Astrocyte (in vitro differentiated cells and primary cell): ENCODE data around the gene TNRC6A. TPM values are rescaled to one million over a fixed set of nuclear protein-coding genes. Genes with fewer than 3 reads are reported as not detected.

ENCODE experiments used
- DNase-seq: peaks from one replicate; pipeline ENCODE4 v3.0.0-alpha.2; 2010; ENCODE audit warnings: low read depth
- FAIRE-seq: peaks from 2 replicates; lab custom pipeline; 2011; peaks lifted over from hg19 to GRCh38; lab: Jason Lieb, UNC
- H2AFZ ChIP-seq: 2 replicates; pipeline ENCODE4 v1.6.0; 2012; ENCODE audit warnings: low read depth, low read length, inconsistent platforms
- H3K27ac ChIP-seq: 2 replicates; pipeline ENCODE4 v1.5.1; 2011; ENCODE audit warnings: low read depth, low read length, inconsistent platforms
- H3K27me3 ChIP-seq: 2 replicates; pipeline ENCODE4 v1.6.0; 2011; ENCODE audit warnings: low read length, inconsistent platforms; ENCODE audit not compliant: insufficient read depth
- H3K36me3 ChIP-seq: 2 replicates; pipeline ENCODE4 v1.5.1; 2011; ENCODE audit warnings: low read length, inconsistent platforms; ENCODE audit not compliant: insufficient read depth
- H3K4me1 ChIP-seq: 2 replicates; pipeline ENCODE4 v1.5.1; 2011; ENCODE audit warnings: low read length, inconsistent platforms; ENCODE audit not compliant: insufficient read depth
- H3K4me2 ChIP-seq: 2 replicates; pipeline ENCODE4 v1.6.0; 2012; ENCODE audit warnings: low read length, inconsistent platforms
- H3K4me3 ChIP-seq: 2 replicates; pipeline ENCODE4 v1.5.1; 2011; ENCODE audit warnings: low read depth, mild to moderate bottlenecking, low read length, inconsistent platforms; ENCODE audit not compliant: insufficient read depth
- H3K79me2 ChIP-seq: 2 replicates; pipeline ENCODE4 v1.6.0; 2012; ENCODE audit warnings: mild to moderate bottlenecking, low read length, inconsistent platforms; ENCODE audit not compliant: insufficient read depth
- H3K9ac ChIP-seq: 2 replicates; pipeline ENCODE4 v1.6.0; 2012; ENCODE audit warnings: mild to moderate bottlenecking, low read length, inconsistent platforms
- H3K9me3 ChIP-seq: 2 replicates; pipeline ENCODE4 v1.5.1; 2012; ENCODE audit warnings: low read depth, mild to moderate bottlenecking, low read length, inconsistent platforms; ENCODE audit not compliant: insufficient read depth
- H4K20me1 ChIP-seq: 2 replicates; pipeline ENCODE4 v1.6.0; 2012; ENCODE audit warnings: low read length, inconsistent platforms; ENCODE audit not compliant: insufficient read depth
- H3K27ac Mint-ChIP-seq: one replicate; pipeline ENCODE4 v1.8.0; 2021; ENCODE audit warnings: mild to moderate bottlenecking, mixed read lengths; ENCODE audit not compliant: unreplicated experiment
- H3K27me3 Mint-ChIP-seq: one replicate; pipeline ENCODE4 v1.8.0; 2021; ENCODE audit warnings: low read depth, mixed read lengths; ENCODE audit not compliant: unreplicated experiment
- H3K36me3 Mint-ChIP-seq: one replicate; pipeline ENCODE4 v1.8.0; 2021; ENCODE audit warnings: low read depth, mixed read lengths; ENCODE audit not compliant: unreplicated experiment
- H3K4me1 Mint-ChIP-seq: one replicate; pipeline ENCODE4 v1.8.0; 2021; ENCODE audit warnings: low read depth, mixed read lengths; ENCODE audit not compliant: unreplicated experiment
- H3K4me3 Mint-ChIP-seq: one replicate; pipeline ENCODE4 v1.8.0; 2021; ENCODE audit warnings: mild to moderate bottlenecking, moderate library complexity, mixed read lengths; ENCODE audit not compliant: unreplicated experiment
- H3K9me3 Mint-ChIP-seq: one replicate; pipeline ENCODE4 v1.8.0; 2021; ENCODE audit warnings: mild to moderate bottlenecking, mixed read lengths; ENCODE audit not compliant: unreplicated experiment
- EZH2 ChIP-seq: IDR thresholded peaks from 2 replicates; pipeline ENCODE4 v1.6.1; 2012; ENCODE audit warnings: mild to moderate bottlenecking, low read length, inconsistent platforms; ENCODE audit not compliant: insufficient read depth
- total RNA-seq: library from RNA; stranded (reverse); gene quantifications from 2 replicates; pipeline ENCODE4 v1.2.1, GENCODE V29; 2021
- TF ChIP-seq, protein P1 (sequence below): IDR thresholded peaks from 2 replicates; pipeline ENCODE4 v1.5.1; 2011; ENCODE audit warnings: low read depth, mild to moderate bottlenecking, inconsistent platforms, low read length, moderate library complexity; ENCODE audit not compliant: insufficient read depth

The TNRC6A gene
- total RNA-seq, 1 donor from 2014 or later, result 51.1 TPM

DNA sequence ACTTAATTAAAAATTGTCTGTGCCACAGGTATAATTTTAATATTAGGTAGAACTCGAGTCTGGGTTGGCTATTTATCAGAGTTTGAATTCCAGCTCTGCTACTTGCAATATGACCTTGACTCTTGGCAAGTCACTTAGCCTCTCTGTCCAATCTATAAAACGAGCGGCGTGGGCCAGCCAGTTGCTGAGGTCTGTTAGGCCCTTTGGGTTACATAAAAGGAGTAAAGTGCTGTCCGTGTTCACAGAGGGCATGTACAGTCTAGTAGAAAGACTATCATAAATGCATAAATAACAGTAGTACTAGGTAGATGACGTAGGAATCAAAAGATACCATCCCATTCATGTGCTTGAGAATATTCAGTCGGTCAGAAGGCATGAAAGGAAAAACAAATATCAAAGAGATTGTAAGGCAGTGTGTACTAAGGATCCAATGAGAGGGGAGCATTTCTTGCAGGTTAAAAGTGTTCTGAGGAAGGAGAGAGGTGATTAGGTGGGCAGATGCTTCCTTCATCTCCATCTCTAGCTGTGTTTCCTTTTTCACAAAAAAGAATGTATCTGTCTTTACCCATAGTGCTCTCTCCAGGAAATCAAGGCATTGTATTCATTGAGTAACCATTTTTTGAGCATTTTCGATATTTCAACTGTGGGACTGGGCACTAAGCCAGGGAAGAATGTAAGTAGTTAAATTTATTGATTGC lies 2.4 kb downstream of the TNRC6A start:
- no peak for FAIRE-seq
- peaks cover 66% of the 10 kb centered on the region for H4K20me1 ChIP-seq

DNA sequence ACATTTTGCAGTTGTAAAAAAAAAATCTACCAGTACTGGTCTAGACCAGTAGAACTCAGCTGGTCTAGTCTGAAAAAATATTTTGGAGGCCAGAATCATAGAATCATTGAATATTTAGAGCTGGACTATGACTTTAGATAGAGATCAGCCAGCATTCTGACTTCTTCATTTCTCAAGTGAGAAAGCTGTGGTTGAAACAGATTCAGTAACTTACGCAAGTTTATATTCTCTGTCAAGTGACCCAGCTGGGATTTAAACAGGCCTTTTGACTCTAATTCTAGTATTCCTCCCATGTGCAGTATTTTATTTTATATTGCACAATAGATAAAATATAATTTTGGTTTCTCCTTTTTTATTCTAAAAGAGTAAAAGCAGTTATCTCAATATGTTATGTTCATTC lies 4.9 kb downstream of the TNRC6A start:
- Histone ChIP-seq H3K4me3 (no peak overlapping the region), H3K4me2 (no peak overlapping the region), H3K9ac (no peak overlapping the region), H3K79me2 (peaks cover 90% of the 10 kb centered on the region), H3K36me3 (peaks cover 13% of the 10 kb centered on the region), H3K4me1 (peaks cover 27% of the 10 kb centered on the region), H4K20me1 (peaks cover 89% of the 10 kb centered on the region), H3K9me3 (no peaks in the 10 kb centered on the region), H2AFZ (no peak overlapping the region), H3K27me3 (no peaks in the 10 kb centered on the region), H3K27ac (no peak overlapping the region)
- no peaks in the 10 kb centered on the region for H3K27me3 Mint-ChIP-seq
- no peaks in the 10 kb centered on the region for H3K9me3 Mint-ChIP-seq
- no peak overlapping the region for H3K4me3 Mint-ChIP-seq
- peaks cover 28% of the 10 kb centered on the region for H3K4me1 Mint-ChIP-seq
- peaks cover 6% of the 10 kb centered on the region for H3K36me3 Mint-ChIP-seq
- FAIRE-seq (no peak), DNase-seq (peak; percentile 61)
- no peak overlapping the region for H3K27ac Mint-ChIP-seq
- TF ChIP-seq, protein P1, sequence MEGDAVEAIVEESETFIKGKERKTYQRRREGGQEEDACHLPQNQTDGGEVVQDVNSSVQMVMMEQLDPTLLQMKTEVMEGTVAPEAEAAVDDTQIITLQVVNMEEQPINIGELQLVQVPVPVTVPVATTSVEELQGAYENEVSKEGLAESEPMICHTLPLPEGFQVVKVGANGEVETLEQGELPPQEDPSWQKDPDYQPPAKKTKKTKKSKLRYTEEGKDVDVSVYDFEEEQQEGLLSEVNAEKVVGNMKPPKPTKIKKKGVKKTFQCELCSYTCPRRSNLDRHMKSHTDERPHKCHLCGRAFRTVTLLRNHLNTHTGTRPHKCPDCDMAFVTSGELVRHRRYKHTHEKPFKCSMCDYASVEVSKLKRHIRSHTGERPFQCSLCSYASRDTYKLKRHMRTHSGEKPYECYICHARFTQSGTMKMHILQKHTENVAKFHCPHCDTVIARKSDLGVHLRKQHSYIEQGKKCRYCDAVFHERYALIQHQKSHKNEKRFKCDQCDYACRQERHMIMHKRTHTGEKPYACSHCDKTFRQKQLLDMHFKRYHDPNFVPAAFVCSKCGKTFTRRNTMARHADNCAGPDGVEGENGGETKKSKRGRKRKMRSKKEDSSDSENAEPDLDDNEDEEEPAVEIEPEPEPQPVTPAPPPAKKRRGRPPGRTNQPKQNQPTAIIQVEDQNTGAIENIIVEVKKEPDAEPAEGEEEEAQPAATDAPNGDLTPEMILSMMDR, result no peak
- TF ChIP-seq EZH2, result no peak

More for the DNA sequence above, 2.4 kb downstream of the TNRC6A start:
- no peaks in the 10 kb centered on the region for H3K9me3 Mint-ChIP-seq
- peak overlapping the region; percentile 94 for H3K9ac ChIP-seq
- H3K79me2 ChIP-seq, result peaks cover 68% of the 10 kb centered on the region
- peaks cover 6% of the 10 kb centered on the region for H3K36me3 Mint-ChIP-seq
- H3K27me3 ChIP-seq, result no peaks in the 10 kb centered on the region
- TF ChIP-seq, protein P1, result no peak
- TF ChIP-seq EZH2, result no peak
- H3K27me3 Mint-ChIP-seq, result no peaks in the 10 kb centered on the region
- peaks cover 13% of the 10 kb centered on the region for H3K36me3 ChIP-seq
- peak overlapping the region; percentile 98 for H3K4me3 Mint-ChIP-seq
- no peak overlapping the region for H2AFZ ChIP-seq
- peak overlapping the region; percentile 94 for H3K4me2 ChIP-seq
- H3K9me3 ChIP-seq, result no peaks in the 10 kb centered on the region
- DNase-seq, result no peak
- peaks cover 21% of the 10 kb centered on the region for H3K4me1 ChIP-seq
- H3K4me1 Mint-ChIP-seq, result peaks cover 19% of the 10 kb centered on the region
- no peak overlapping the region for H3K27ac ChIP-seq
- H3K27ac Mint-ChIP-seq, result no peak overlapping the region
- H3K4me3 ChIP-seq, result no peak overlapping the region

DNA sequence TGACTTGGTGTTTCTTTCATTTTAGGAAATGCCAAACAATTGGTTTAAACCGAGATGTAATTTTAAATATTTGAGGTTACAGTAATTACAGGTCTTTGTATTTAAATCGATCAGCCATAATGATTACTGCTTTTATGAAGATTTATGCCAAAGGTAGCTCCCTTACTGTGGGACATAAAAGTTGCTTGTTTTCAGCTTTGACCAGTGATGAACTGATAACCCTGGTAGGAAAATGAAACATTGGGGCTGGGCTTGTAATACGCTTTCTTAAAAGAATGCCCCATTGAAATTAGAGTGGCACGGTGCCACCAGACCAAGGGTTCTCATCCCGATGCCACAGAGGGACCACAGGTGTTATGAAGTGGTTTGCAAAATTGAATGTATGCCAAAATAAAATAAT lies 7.3 kb downstream of the TNRC6A start:
- H3K4me1 Mint-ChIP-seq, result peaks cover 32% of the 10 kb centered on the region
- Histone ChIP-seq H3K4me2 (peak overlapping the region; percentile 69), H3K36me3 (peaks cover 13% of the 10 kb centered on the region), H3K27ac (peak overlapping the region; percentile 31), H3K4me1 (peaks cover 21% of the 10 kb centered on the region), H3K9me3 (no peaks in the 10 kb centered on the region), H2AFZ (no peak overlapping the region), H3K9ac (no peak overlapping the region), H3K27me3 (no peaks in the 10 kb centered on the region), H4K20me1 (peaks cover 98% of the 10 kb centered on the region), H3K79me2 (peaks cover 97% of the 10 kb centered on the region), H3K4me3 (no peak overlapping the region)
- TF ChIP-seq, protein P1, result no peak
- no peak for TF ChIP-seq EZH2
- H3K27ac Mint-ChIP-seq, result no peak overlapping the region
- no peak overlapping the region for H3K4me3 Mint-ChIP-seq
- DNase-seq (no peak), FAIRE-seq (no peak)
- peaks cover 6% of the 10 kb centered on the region for H3K36me3 Mint-ChIP-seq
- H3K27me3 Mint-ChIP-seq, result no peaks in the 10 kb centered on the region
- no peaks in the 10 kb centered on the region for H3K9me3 Mint-ChIP-seq
